WI38 (cell line): ENCODE measurements around the gene CAPZB.

Source experiments
- H3K4me3 ChIP-seq: 2 replicates; pipeline ENCODE4 v1.5.1; 2011; ENCODE audit warnings: low read depth, mild to moderate bottlenecking, control low read depth, low read length
- CTCF ChIP-seq: IDR thresholded peaks from 2 replicates; pipeline ENCODE4 v1.5.1; 2012; ENCODE audit warnings: low read depth, mild to moderate bottlenecking, control low read depth, low read length

CAPZB gene

GRCh38 chr1:19392221-19392620 lies 93.1 kb downstream of the CAPZB start:
- no peak overlapping the region for H3K4me3 ChIP-seq
- TF ChIP-seq CTCF, result no peak

- no peak overlapping the region for H3K4me3 ChIP-seq
- no peak for TF ChIP-seq CTCF
Observed at GRCh38 chr1:19391596-19391981, 93.8 kb downstream of the CAPZB start.

DNA sequence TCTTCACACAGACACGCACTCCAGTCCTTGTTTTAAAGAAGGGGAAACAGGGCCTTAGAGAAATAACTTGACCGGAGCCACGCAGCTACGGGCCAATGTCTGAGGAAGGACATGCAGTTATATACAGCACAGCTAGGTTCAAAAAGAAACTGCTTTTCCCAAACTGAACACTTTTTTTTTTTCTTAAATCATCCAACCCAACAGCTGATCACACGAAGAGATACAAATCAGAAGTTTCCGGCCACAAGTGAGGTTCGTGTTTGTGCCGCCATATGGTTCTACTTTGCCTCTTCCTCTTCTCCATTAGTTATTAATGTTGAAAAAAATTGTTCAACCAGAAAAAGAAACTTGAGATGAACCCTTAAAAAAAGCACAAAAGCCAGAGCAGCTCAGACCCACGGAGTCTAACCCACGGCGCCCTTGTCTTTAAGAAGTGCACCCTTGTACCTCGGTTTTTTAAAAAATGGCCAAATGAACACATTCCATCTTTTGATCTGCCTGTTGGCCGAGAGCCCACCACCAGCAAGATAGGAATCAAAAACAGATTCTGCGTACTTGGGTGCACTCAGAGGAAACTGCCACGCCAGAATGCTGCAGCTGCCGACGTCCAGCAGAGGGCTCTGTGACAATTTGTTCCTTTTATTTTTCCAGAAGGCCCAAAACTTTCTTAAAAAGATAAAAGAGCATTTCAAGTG lies 94.3 kb downstream of the CAPZB start:
- 0 out of 2 replicates have a peak overlapping the region, but pooled peaks have one; percentile 15 for H3K4me3 ChIP-seq

DNA sequence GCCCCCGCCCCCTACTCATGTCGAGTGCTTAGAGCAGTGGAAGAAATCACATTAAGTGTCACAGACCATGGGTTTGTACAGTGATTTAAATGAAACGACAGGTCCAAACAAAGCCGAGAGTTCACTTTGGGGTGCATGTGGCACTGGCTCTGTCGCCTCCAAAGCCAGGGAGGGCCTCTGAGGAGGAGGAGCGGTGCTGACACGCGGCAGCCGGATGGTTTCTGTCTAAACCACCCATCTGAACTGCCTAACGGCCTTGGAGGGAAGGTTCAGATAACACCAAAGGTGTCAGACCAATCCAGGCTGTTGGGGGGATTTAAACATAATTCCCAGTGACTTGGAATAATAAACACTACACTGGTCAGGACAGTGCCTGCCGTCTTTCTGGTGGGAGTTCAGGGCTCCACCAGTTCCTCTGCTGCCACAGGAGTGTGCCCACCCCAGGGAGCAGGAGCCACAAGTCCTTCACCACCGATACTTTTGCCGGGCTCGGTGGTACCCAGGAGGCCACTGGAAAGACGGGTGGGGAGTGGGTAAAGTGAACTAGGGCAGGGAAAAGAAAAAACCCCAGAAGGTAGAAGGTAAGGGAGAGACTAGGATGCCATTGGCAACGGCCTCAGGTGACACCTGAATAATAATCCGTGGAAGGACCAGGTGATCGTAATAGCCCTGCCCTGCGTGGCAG lies 95.0 kb downstream of the CAPZB start:
- H3K4me3 ChIP-seq, result no peak overlapping the region
- no peak for TF ChIP-seq CTCF

More for the DNA sequence above, 94.3 kb downstream of the CAPZB start:
- peak; percentile 90 for TF ChIP-seq CTCF

DNA sequence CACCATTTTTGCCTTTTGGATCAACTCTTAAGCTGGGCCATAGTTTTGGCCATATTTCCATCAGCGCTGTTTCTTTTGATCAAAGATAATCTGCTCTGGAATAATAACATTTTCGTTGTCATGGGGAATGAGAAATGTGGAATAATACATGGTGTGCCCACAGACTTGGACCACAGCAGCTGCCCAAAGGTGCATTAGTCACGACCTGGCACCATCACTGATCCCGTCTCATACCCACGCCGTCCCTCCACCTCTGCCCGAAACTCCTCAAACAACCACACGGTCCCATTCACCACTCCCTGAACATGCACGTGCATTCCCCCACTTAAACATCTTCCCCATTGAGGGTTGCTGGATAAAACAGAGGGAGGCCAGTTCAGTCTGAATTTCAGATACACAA lies 96.4 kb downstream of the CAPZB start:
- H3K4me3 ChIP-seq, result no peak overlapping the region
- TF ChIP-seq CTCF, result no peak

GRCh38 chr1:19387045-19387467 lies 98.3 kb downstream of the CAPZB start:
- H3K4me3 ChIP-seq, result no peak overlapping the region
- no peak for TF ChIP-seq CTCF

GRCh38 chr1:19385869-19386591 lies 99.3 kb downstream of the CAPZB start:
- no peak for TF ChIP-seq CTCF
- no peak overlapping the region for H3K4me3 ChIP-seq
